Measurements from ENCODE around the gene CD1D.
A peak's percentile ranks its signal among the peaks of the same experiment; 100 is the strongest.
"Not testable (repeated sequence)": the region's sequence is repeated elsewhere in the genome, so short reads cannot be mapped to it uniquely, and the experiment has no call there.

CD1D gene

GRCh38 chr1:158176849-158177699 is 3.6 kb upstream of the CD1D start:
- DNase-seq = not testable (repeated sequence)

- DNase-seq = peak; percentile 85
These were observed 2.8 kb upstream of the CD1D start for GRCh38 chr1:158177700-158178450.

- DNase-seq = peak; percentile 46
These were observed 1.2 kb upstream of the CD1D start for GRCh38 chr1:158179301-158180041.

GRCh38 chr1:158181577-158181922 is 855 bp downstream of the CD1D start:
- no peak for DNase-seq

GRCh38 chr1:158185770-158186169 is 5.1 kb downstream of the CD1D start:
- peak; percentile 85 for DNase-seq

- no peak for DNase-seq
These were observed 5.5 kb downstream of the CD1D start for GRCh38 chr1:158186180-158186579.

GRCh38 chr1:158188611-158189010 is 7.9 kb downstream of the CD1D start:
- no peak for DNase-seq

- DNase-seq = no peak
These were observed 8.9 kb downstream of the CD1D start for GRCh38 chr1:158189624-158190023.

- DNase-seq = no peak
These were observed 10.6 kb downstream of the CD1D start for GRCh38 chr1:158191299-158191698.

GRCh38 chr1:158196461-158196860 is 15.8 kb downstream of the CD1D start:
- no peak for DNase-seq

GRCh38 chr1:158199849-158200248 is 19.2 kb downstream of the CD1D start:
- peak; percentile 66 for DNase-seq

- DNase-seq = no peak
These were observed 19.8 kb downstream of the CD1D start for GRCh38 chr1:158200527-158200926.

- peak; percentile 76 for DNase-seq
These were observed 23.2 kb downstream of the CD1D start for GRCh38 chr1:158203693-158204457.

GRCh38 chr1:158204458-158204827 is 23.7 kb downstream of the CD1D start:
- DNase-seq = no peak

GRCh38 chr1:158208586-158209116 is 28.0 kb downstream of the CD1D start:
- peak; percentile 44 for DNase-seq

- no peak for DNase-seq
These were observed 31.6 kb downstream of the CD1D start for GRCh38 chr1:158212320-158212719.

- DNase-seq = not testable (repeated sequence)
These were observed 42.8 kb downstream of the CD1D start for GRCh38 chr1:158223445-158223844.

- DNase-seq = no peak
These were observed 47.4 kb downstream of the CD1D start for GRCh38 chr1:158227904-158228623.
